Eye (tissue), 1 donor: ENCODE data around the gene TEX13B.

Source experiments
- DNase-seq: peaks from one replicate; pipeline ENCODE4 v3.0.0-alpha.2; 2015

The TEX13B gene

GRCh38 chrX:107935664-107936433, 46.3 kb downstream of the TEX13B start:
- peak; percentile 18 for DNase-seq

DNA sequence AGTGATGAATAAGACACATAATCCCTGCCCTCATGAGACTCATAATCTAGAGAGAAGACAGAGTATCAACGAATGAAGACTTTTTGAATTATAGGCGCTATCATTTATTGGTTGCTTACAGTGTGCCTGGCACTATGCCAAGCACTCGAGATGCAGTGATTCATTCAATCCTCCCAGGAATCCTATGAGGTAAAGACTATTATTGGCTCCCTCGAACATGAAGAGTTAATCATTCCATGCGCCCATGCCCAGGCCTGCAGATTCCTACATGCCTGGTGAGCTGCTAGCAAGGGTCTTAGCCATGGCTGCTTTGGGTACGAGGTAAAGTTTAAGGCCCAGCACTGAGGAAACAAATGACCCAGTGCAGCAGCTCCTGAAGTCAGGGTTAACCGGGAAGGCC, 47.0 kb downstream of the TEX13B start:
- DNase-seq = no peak

DNA sequence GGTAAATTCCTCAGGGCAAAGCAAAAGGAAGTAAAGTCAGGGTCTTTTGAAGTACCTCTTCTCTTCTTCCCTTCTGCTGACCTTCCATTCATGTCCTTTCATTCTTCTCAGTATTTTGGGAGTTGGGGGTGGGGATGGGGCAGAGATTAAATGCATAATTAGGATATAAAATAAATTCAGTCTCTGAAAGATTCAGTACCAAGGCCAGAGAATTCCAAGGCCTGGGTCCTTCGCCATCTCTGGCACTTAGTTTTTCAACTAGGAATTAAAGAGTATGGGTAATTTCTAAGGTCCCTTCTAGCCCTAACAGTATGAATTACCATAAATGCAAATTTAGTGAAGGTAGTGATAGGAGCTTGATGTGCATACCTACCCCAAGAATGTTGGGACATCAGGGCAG, 47.9 kb downstream of the TEX13B start:
- no peak for DNase-seq
